GM12878 (cell line): Measurements from ENCODE around the gene MED13L. TPM values are rescaled to one million over a fixed set of nuclear protein-coding genes. Genes with fewer than 3 reads are reported as not detected.

Experiments
- ATAC-seq: fragments of 200-7000 bp; cut with Tn5 transposase; 3 replicates; pipeline ENCODE4 v1.9.1; 2020; ENCODE audit warnings: mild to moderate bottlenecking, moderate library complexity
- BruUV-seq: library from RNA; stranded (reverse); fragments of 400-500 nt; replicated peaks from 2 replicates; lab custom pipeline; 2021; lab: Mats Ljungman, UMichigan
- CTCF ChIA-PET: fragments of 300-600 bp; sonication (Branson Sonifier 250); formaldehyde crosslinking; extraction: SDS; loops from one replicate; lab custom pipeline; 2021; ENCODE audit warnings: inconsistent platforms; lab: Yijun Ruan, JAX
- POLR2A ChIA-PET: fragments of 350-600 bp; formaldehyde crosslinking; extraction: SDS; loops from one replicate; lab custom pipeline; 2021; ENCODE audit warnings: inconsistent platforms; lab: Charles Lee
- RAD21 ChIA-PET: fragments of 300-600 bp; sonication (Branson Sonifier 250); formaldehyde crosslinking; loops from one replicate; lab custom pipeline; 2023; ENCODE audit warnings: antibody characterized with exemption; ENCODE audit not compliant: unreplicated experiment; lab: Charles Lee
- SMC1A ChIA-PET: fragments of 300-600 bp; sonication (Branson Sonifier 250); formaldehyde crosslinking; loops from one replicate; lab custom pipeline; 2023; ENCODE audit not compliant: unreplicated experiment, uncharacterized antibody; lab: Charles Lee
- DNase-seq: peaks from one replicate; pipeline ENCODE4 v3.0.0-alpha.2; 2011; ENCODE audit warnings: low read depth, low spot score
- FAIRE-seq: peaks from 3 replicates; lab custom pipeline; 2011; peaks lifted over from hg19 to GRCh38; lab: Jason Lieb, UNC
- H2AFZ ChIP-seq: 2 replicates; pipeline ENCODE4 v1.6.0; 2011; ENCODE audit warnings: low read depth, low read length, control low read depth; ENCODE audit not compliant: control insufficient read depth
- H3K27ac ChIP-seq: 2 replicates; pipeline ENCODE4 v1.5.1; 2011; ENCODE audit warnings: control low read depth; ENCODE audit not compliant: control insufficient read depth, insufficient read depth
- H3K27me3 ChIP-seq, 2 experiments: replicated peaks in 1 of 2; 2 replicates each; pipeline versions ENCODE4 v1.6.0 to v1.6.1; 2011; ENCODE audit warnings: low read length in 1 of 2; ENCODE audit not compliant: control insufficient read depth in 2 of 2, insufficient read depth in 2 of 2
- H3K36me3 ChIP-seq, 2 experiments: 2 replicates each; pipeline ENCODE4 v1.5.1; 2011; ENCODE audit warnings: low read length in 1 of 2; ENCODE audit not compliant: control insufficient read depth in 2 of 2, insufficient read depth in 2 of 2
- H3K4me1 ChIP-seq: 2 replicates; pipeline ENCODE4 v1.6.1; 2011; ENCODE audit warnings: mild to moderate bottlenecking, low read length, moderate library complexity, mixed read lengths; ENCODE audit not compliant: control insufficient read depth, insufficient read depth
- H3K4me2 ChIP-seq: 2 replicates; pipeline ENCODE4 v1.6.0; 2011; ENCODE audit warnings: control low read depth; ENCODE audit not compliant: control insufficient read depth, insufficient read depth
- H3K4me3 ChIP-seq: fragments of 200-600 bp; sonication (generic); 2 replicates; pipeline ENCODE4 v1.5.1; 2016
- H3K79me2 ChIP-seq: 2 replicates; pipeline ENCODE4 v1.6.0; 2011; ENCODE audit warnings: low read length; ENCODE audit not compliant: control insufficient read depth, insufficient read depth
- H3K9ac ChIP-seq: 2 replicates; pipeline ENCODE4 v1.8.0; 2011; ENCODE audit warnings: low read length, control low read depth, mixed read lengths; ENCODE audit not compliant: control insufficient read depth, insufficient read depth
- H3K9me3 ChIP-seq: replicated peaks from 3 replicates; pipeline ENCODE4 v1.5.1; 2011; ENCODE audit warnings: mild to moderate bottlenecking, low read length; ENCODE audit not compliant: control insufficient read depth, insufficient read depth
- H4K20me1 ChIP-seq: 2 replicates; pipeline ENCODE4 v1.6.0; 2011; ENCODE audit not compliant: control insufficient read depth, insufficient read depth
- ATF7 ChIP-seq: fragments of 450-650 bp; IDR thresholded peaks from 2 replicates; pipeline ENCODE4 v1.6.1; 2016; ENCODE audit warnings: low read depth, mild to moderate bottlenecking
- CEBPB ChIP-seq, 2 experiments: fragments of 150-350 bp in 1 of 2; IDR thresholded peaks; 2 replicates each; pipeline ENCODE4 v1.6.1; 2012 to 2014; ENCODE audit warnings: low read depth in 2 of 2, low read length in 2 of 2, borderline replicate concordance in 1 of 2, inconsistent platforms in 1 of 2
- CHD1 ChIP-seq: IDR thresholded peaks from 2 replicates; pipeline ENCODE4 v1.6.1; 2012; ENCODE audit warnings: low read depth, low read length, improper control_type of control experiment
- ESRRA ChIP-seq: IDR thresholded peaks from 2 replicates; pipeline ENCODE4 v1.6.1; 2012; ENCODE audit warnings: mild to moderate bottlenecking, low read length, improper control_type of control experiment
- IKZF1 ChIP-seq: fragments of 450-650 bp; conservative IDR thresholded peaks from 2 replicates; pipeline ENCODE4 v1.6.1; 2017; ENCODE audit warnings: antibody characterized with exemption, mild to moderate bottlenecking
- NR2F1 ChIP-seq: fragments of 450-650 bp; conservative IDR thresholded peaks from 2 replicates; pipeline ENCODE4 v1.6.1; 2017; ENCODE audit warnings: mild to moderate bottlenecking
- PAX5 ChIP-seq: IDR thresholded peaks from 2 replicates; pipeline ENCODE4 v1.6.1; 2011; ENCODE audit warnings: low read depth, low read length, borderline replicate concordance
- RB1 ChIP-seq: fragments of 450-650 bp; formaldehyde crosslinking; IDR thresholded peaks from 2 replicates; pipeline ENCODE4 v1.6.1; 2017; ENCODE audit warnings: mild to moderate bottlenecking, borderline replicate concordance
- RBBP5 ChIP-seq: fragments of 200-600 bp; sonication (generic); conservative IDR thresholded peaks from 2 replicates; pipeline ENCODE4 v1.6.1; 2016
- RELA ChIP-seq: fragments of 450-650 bp; IDR thresholded peaks from 2 replicates; pipeline ENCODE4 v1.8.0; 2014; ENCODE audit warnings: borderline replicate concordance; ENCODE audit not compliant: partially characterized antibody
- RUNX3 ChIP-seq: IDR thresholded peaks from 2 replicates; pipeline ENCODE4 v1.6.1; 2012; ENCODE audit warnings: low read length, inconsistent platforms
- SMAD5 ChIP-seq: IDR thresholded peaks from 2 replicates; pipeline ENCODE4 v1.6.1; 2016; ENCODE audit warnings: antibody characterized with exemption, low read depth
- SMARCA5 ChIP-seq: fragments of 450-650 bp; IDR thresholded peaks from 2 replicates; pipeline ENCODE4 v1.6.1; 2017; ENCODE audit warnings: mild to moderate bottlenecking
- SP1 ChIP-seq: IDR thresholded peaks from one replicate; pipeline ENCODE4 v1.6.1; 2011; ENCODE audit warnings: low read depth, low read length
- SRF ChIP-seq, 2 experiments: IDR thresholded peaks; 2 replicates each; pipeline ENCODE4 v1.6.1; 2011; ENCODE audit warnings: low read depth in 2 of 2, low read length in 2 of 2, mild to moderate bottlenecking in 1 of 2, moderate library complexity in 1 of 2
- TAF1 ChIP-seq: IDR thresholded peaks from 2 replicates; pipeline ENCODE4 v1.6.1; 2011; ENCODE audit warnings: mild to moderate bottlenecking, low read depth, low read length, borderline replicate concordance
- WGBS: methylation state at CpG from one replicate; pipeline ENCODE4 v1.1.6; 2016; ENCODE audit warnings: low lambda C conversion rate; ENCODE audit not compliant: insufficient replicate concordance, insufficient coverage; ENCODE audit errors: missing lambda C conversion rate; 5-methylcytosine and 5-hydroxymethylcytosine counted together
- in situ Hi-C: fragments of 300-500 bp; cut with MboI; formaldehyde crosslinking; loops from 9 replicates; pipeline ENCODE4 v1.14.3; 2018; ENCODE audit warnings: mixed read lengths
- intact Hi-C: fragments of 100-400 bp; cut with micrococcal nuclease; formaldehyde crosslinking; loops from one replicate; pipeline ENCODE4 v1.14.2; 2022; ENCODE audit not compliant: unreplicated experiment
- polyA plus RNA-seq, 11 experiments: library from polyadenylated mRNA; depleted of rRNA in 4 of 11; unstranded in 6 of 11; stranded (reverse) in 5 of 11; fragments of >200 nt; fragmentation: Nextera tagmentation in 4 of 11; fragmentation: Illumina TruSeq in 1 of 11; extraction: Ambion mirVana in 4 of 11; extraction: Trizol in 1 of 11; gene quantifications; 1 replicate in 1 of 11; 2 replicates in 10 of 11; pipeline versions ENCODE4 v1.2.1 to v1.2.3, GENCODE V29; 2011 to 2016; ENCODE audit warnings: inconsistent platforms in 2 of 11, missing spikeins in 2 of 11, low read depth in 1 of 11
- total RNA-seq, 4 experiments: library from RNA; depleted of rRNA in 3 of 4; stranded (reverse); fragments of >200 nt in 3 of 4; fragmentation: Illumina TruSeq in 1 of 4; extraction: Trizol in 1 of 4; gene quantifications; 2 replicates each; pipeline versions ENCODE4 v1.2.1 to v1.2.3, GENCODE V29; 2013 to 2021
- TF ChIP-seq, protein P1 (sequence below): IDR thresholded peaks from 2 replicates; pipeline ENCODE4 v1.6.1; 2012; ENCODE audit warnings: low read depth, low read length, improper control_type of control experiment
- TF ChIP-seq, protein P2 (sequence below): fragments of 450-650 bp; IDR thresholded peaks from 2 replicates; pipeline ENCODE4 v1.6.1; 2017; ENCODE audit warnings: antibody characterized with exemption, mild to moderate bottlenecking, moderate library complexity
- TF ChIP-seq, protein P3 (sequence below): fragments of 450-650 bp; IDR thresholded peaks from 2 replicates; pipeline ENCODE4 v1.6.1; 2017; ENCODE audit warnings: mild to moderate bottlenecking

MED13L gene
- total and polyA plus RNA-seq, 10 of the 15 experiments (the other 5 are each of a cell fraction or from before 2014, with no cell fraction given) = 3.7 to 30.1 (median 9.1) TPM

DNA sequence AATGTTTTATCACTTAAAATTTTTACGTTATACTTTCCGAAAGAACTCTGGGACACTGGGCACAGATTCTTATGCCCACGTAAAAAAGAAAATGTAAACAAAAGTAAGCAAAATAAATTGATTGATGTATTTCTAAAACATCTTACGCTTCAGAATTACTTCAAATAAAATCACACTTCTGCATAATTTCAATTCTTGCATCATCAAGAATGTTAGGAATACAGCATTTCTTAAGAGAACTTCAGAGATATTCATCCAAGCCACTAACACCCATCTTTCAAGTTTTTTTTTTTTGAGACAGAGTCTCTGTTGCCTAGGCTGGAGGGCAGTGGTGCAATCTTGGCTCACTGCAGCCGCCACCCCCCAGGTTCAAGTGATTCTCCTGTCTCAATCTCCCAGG is 180.6 kb downstream of the MED13L start:
- BruUV-seq = no TSS peak
- H3K4me1 ChIP-seq = no peaks in the 10 kb centered on the region
- H3K27me3 ChIP-seq = no peaks in the 10 kb centered on the region
- FAIRE-seq (no peak), ATAC-seq (no peak), DNase-seq (no peak)
- CTCF ChIA-PET = no interaction called here
- SMC1A ChIA-PET = no interaction called here
- no peaks in the 10 kb centered on the region for H3K9me3 ChIP-seq
- no peak overlapping the region for H3K9ac ChIP-seq
- WGBS = 92% methylated on average over 5 of the region's 5 CpGs
- H3K4me2 ChIP-seq = no peak overlapping the region
- POLR2A ChIA-PET = no interaction called here
- intact Hi-C loops (no loop called here), in situ Hi-C loops (no loop called here)
- no peaks in the 10 kb centered on the region for H3K36me3 ChIP-seq
- TF ChIP-seq ESRRA (no peak), CEBPB (IDR thresholded peaks at IDR 0.05; ENCODE audit: borderline replicate concordance in 1 of 2, low read depth in 2 of 2, low read length in 2 of 2) (no peak), SMARCA5 (no peak), RB1 (no peak), CHD1 (no peak), TAF1 (no peak), SP1 (no peak), ATF7 (no peak), RELA (no peak), IKZF1 (no peak), PAX5 (no peak), RBBP5 (no peak), SRF (IDR thresholded peaks at IDR 0.05; ENCODE audit: low read depth in 2 of 2, low read length in 2 of 2) (no peak), NR2F1 (no peak), RUNX3 (no peak), SMAD5 (no peak)
- TF ChIP-seq, protein P1, sequence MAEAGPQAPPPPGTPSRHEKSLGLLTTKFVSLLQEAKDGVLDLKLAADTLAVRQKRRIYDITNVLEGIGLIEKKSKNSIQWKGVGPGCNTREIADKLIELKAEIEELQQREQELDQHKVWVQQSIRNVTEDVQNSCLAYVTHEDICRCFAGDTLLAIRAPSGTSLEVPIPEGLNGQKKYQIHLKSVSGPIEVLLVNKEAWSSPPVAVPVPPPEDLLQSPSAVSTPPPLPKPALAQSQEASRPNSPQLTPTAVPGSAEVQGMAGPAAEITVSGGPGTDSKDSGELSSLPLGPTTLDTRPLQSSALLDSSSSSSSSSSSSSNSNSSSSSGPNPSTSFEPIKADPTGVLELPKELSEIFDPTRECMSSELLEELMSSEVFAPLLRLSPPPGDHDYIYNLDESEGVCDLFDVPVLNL = no peak
- TF ChIP-seq, protein P2, sequence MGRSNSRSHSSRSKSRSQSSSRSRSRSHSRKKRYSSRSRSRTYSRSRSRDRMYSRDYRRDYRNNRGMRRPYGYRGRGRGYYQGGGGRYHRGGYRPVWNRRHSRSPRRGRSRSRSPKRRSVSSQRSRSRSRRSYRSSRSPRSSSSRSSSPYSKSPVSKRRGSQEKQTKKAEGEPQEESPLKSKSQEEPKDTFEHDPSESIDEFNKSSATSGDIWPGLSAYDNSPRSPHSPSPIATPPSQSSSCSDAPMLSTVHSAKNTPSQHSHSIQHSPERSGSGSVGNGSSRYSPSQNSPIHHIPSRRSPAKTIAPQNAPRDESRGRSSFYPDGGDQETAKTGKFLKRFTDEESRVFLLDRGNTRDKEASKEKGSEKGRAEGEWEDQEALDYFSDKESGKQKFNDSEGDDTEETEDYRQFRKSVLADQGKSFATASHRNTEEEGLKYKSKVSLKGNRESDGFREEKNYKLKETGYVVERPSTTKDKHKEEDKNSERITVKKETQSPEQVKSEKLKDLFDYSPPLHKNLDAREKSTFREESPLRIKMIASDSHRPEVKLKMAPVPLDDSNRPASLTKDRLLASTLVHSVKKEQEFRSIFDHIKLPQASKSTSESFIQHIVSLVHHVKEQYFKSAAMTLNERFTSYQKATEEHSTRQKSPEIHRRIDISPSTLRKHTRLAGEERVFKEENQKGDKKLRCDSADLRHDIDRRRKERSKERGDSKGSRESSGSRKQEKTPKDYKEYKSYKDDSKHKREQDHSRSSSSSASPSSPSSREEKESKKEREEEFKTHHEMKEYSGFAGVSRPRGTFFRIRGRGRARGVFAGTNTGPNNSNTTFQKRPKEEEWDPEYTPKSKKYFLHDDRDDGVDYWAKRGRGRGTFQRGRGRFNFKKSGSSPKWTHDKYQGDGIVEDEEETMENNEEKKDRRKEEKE = no peak
- TF ChIP-seq, protein P3, sequence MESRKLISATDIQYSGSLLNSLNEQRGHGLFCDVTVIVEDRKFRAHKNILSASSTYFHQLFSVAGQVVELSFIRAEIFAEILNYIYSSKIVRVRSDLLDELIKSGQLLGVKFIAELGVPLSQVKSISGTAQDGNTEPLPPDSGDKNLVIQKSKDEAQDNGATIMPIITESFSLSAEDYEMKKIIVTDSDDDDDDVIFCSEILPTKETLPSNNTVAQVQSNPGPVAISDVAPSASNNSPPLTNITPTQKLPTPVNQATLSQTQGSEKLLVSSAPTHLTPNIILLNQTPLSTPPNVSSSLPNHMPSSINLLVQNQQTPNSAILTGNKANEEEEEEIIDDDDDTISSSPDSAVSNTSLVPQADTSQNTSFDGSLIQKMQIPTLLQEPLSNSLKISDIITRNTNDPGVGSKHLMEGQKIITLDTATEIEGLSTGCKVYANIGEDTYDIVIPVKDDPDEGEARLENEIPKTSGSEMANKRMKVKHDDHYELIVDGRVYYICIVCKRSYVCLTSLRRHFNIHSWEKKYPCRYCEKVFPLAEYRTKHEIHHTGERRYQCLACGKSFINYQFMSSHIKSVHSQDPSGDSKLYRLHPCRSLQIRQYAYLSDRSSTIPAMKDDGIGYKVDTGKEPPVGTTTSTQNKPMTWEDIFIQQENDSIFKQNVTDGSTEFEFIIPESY = no peak
- no peak overlapping the region for H3K27ac ChIP-seq
- no peak overlapping the region for H2AFZ ChIP-seq
- no peak overlapping the region for H3K4me3 ChIP-seq
- RAD21 ChIA-PET = no interaction called here
- H4K20me1 ChIP-seq = no peaks in the 10 kb centered on the region
- no peaks in the 10 kb centered on the region for H3K79me2 ChIP-seq
